Hepatocyte (in vitro differentiated cells): ENCODE measurements around the gene HPSE2. TPM values are rescaled to one million over a fixed set of nuclear protein-coding genes. Genes with fewer than 3 reads are reported as not detected.

Source experiments
- DNase-seq: peaks from one replicate; pipeline ENCODE4 v3.0.0-alpha.2; 2016; ENCODE audit warnings: low spot score
- H2AFZ ChIP-seq: fragments of 200-600 bp; sonication (generic); 2 replicates; pipeline ENCODE4 v1.6.0; 2016; ENCODE audit warnings: antibody characterized with exemption, mild to moderate bottlenecking
- H3K27ac ChIP-seq: fragments of 200-600 bp; sonication (generic); 2 replicates; pipeline ENCODE4 v1.5.1; 2016; ENCODE audit warnings: mild to moderate bottlenecking
- H3K27me3 ChIP-seq: fragments of 200-600 bp; sonication (generic); 2 replicates; pipeline ENCODE4 v1.6.1; 2016
- H3K36me3 ChIP-seq: fragments of 200-600 bp; sonication (generic); replicated peaks from 2 replicates; pipeline ENCODE4 v1.5.1; 2016; ENCODE audit warnings: low read depth; ENCODE audit not compliant: insufficient read depth
- H3K4me1 ChIP-seq: fragments of 200-600 bp; sonication (generic); 2 replicates; pipeline ENCODE4 v1.5.1; 2016; ENCODE audit warnings: mild to moderate bottlenecking, moderate library complexity; ENCODE audit not compliant: insufficient read depth
- H3K4me2 ChIP-seq: fragments of 200-600 bp; sonication (generic); 2 replicates; pipeline ENCODE4 v1.6.0; 2016
- H3K4me3 ChIP-seq: fragments of 200-600 bp; sonication (generic); 2 replicates; pipeline ENCODE4 v1.5.1; 2016; ENCODE audit warnings: mild to moderate bottlenecking
- H3K79me2 ChIP-seq: fragments of 200-600 bp; sonication (generic); 2 replicates; pipeline ENCODE4 v1.6.0; 2017; ENCODE audit warnings: mild to moderate bottlenecking
- H3K9me2 ChIP-seq: fragments of 200-600 bp; sonication (generic); replicated peaks from 2 replicates; pipeline ENCODE4 v1.6.0; 2017; ENCODE audit warnings: mild to moderate bottlenecking; ENCODE audit not compliant: insufficient read depth
- H3K9me3 ChIP-seq: fragments of 200-600 bp; sonication (generic); 2 replicates; pipeline ENCODE4 v1.5.1; 2016; ENCODE audit warnings: low read depth, mild to moderate bottlenecking
- H4K20me1 ChIP-seq: fragments of 200-600 bp; sonication (generic); 2 replicates; pipeline ENCODE4 v1.6.0; 2016; ENCODE audit warnings: mild to moderate bottlenecking; ENCODE audit not compliant: insufficient read depth, poor library complexity, severe bottlenecking
- CTCF ChIP-seq: fragments of 200-600 bp; sonication (generic); IDR thresholded peaks from 2 replicates; pipeline ENCODE4 v1.5.1; 2016; ENCODE audit warnings: antibody characterized with exemption, mild to moderate bottlenecking; ENCODE audit not compliant: poor library complexity
- EZH2 ChIP-seq: fragments of 200-600 bp; sonication (generic); IDR thresholded peaks from 2 replicates; pipeline ENCODE4 v1.6.1; 2016; ENCODE audit warnings: antibody characterized with exemption, mild to moderate bottlenecking, borderline replicate concordance
- EZH2phosphoT487 ChIP-seq: fragments of 200-600 bp; sonication (generic); IDR thresholded peaks from one replicate; pipeline ENCODE4 v1.6.1; 2018; ENCODE audit warnings: antibody characterized with exemption, mild to moderate bottlenecking, low read depth, moderate library complexity; ENCODE audit not compliant: unreplicated experiment, severe bottlenecking
- WGBS: methylation state at CpG from one replicate; pipeline ENCODE4 v1.1.6; 2016; ENCODE audit warnings: low lambda C conversion rate; ENCODE audit errors: missing lambda C conversion rate; 5-methylcytosine and 5-hydroxymethylcytosine counted together
- polyA plus RNA-seq: library from polyadenylated mRNA; unstranded; fragments of >200 nt; fragmentation: Nextera tagmentation; extraction: Ambion mirVana; gene quantifications from 2 replicates; pipeline ENCODE4 v1.2.1, GENCODE V29; 2016
- total RNA-seq: library from RNA; depleted of rRNA; stranded (reverse); fragments of >200 nt; gene quantifications from 2 replicates; pipeline ENCODE4 v1.2.3, GENCODE V29; 2014

The HPSE2 gene
- total and polyA plus RNA-seq, 2 experiments from 2014 or later = 3.7 to 5.7 TPM

GRCh38 chr10:98687685-98688084 is 548.0 kb downstream of the HPSE2 start:
- H3K9me2 ChIP-seq = no peaks in the 10 kb centered on the region
- H3K79me2 ChIP-seq = no peaks in the 10 kb centered on the region
- H3K4me1 ChIP-seq = no peaks in the 10 kb centered on the region
- no peaks in the 10 kb centered on the region for H3K27me3 ChIP-seq
- H4K20me1 ChIP-seq = no peaks in the 10 kb centered on the region
- no peaks in the 10 kb centered on the region for H3K36me3 ChIP-seq
- H3K4me2 ChIP-seq = no peak overlapping the region
- no peak overlapping the region for H3K4me3 ChIP-seq
- H2AFZ ChIP-seq = no peak overlapping the region
- no peak for DNase-seq
- peaks cover 4% of the 10 kb centered on the region for H3K9me3 ChIP-seq
- no peak overlapping the region for H3K27ac ChIP-seq
- no peak for TF ChIP-seq EZH2
- TF ChIP-seq EZH2phosphoT487 = no peak
- TF ChIP-seq CTCF = no peak
- 54% methylated on average over 1 of the region's 1 CpG for WGBS

GRCh38 chr10:98684019-98684899 is 551.4 kb downstream of the HPSE2 start:
- no peak for TF ChIP-seq CTCF
- no peak for TF ChIP-seq EZH2phosphoT487
- no peak for TF ChIP-seq EZH2
- Histone ChIP-seq H4K20me1 (no peaks in the 10 kb centered on the region), H3K4me1 (no peaks in the 10 kb centered on the region), H3K4me2 (no peak overlapping the region), H3K9me3 (peaks cover 4% of the 10 kb centered on the region), H3K36me3 (no peaks in the 10 kb centered on the region), H3K9me2 (no peaks in the 10 kb centered on the region), H2AFZ (no peak overlapping the region), H3K27ac (no peak overlapping the region), H3K27me3 (no peaks in the 10 kb centered on the region), H3K4me3 (no peak overlapping the region), H3K79me2 (no peaks in the 10 kb centered on the region)
- WGBS = 41% methylated on average over 3 of the region's 3 CpGs
- no peak for DNase-seq

DNA sequence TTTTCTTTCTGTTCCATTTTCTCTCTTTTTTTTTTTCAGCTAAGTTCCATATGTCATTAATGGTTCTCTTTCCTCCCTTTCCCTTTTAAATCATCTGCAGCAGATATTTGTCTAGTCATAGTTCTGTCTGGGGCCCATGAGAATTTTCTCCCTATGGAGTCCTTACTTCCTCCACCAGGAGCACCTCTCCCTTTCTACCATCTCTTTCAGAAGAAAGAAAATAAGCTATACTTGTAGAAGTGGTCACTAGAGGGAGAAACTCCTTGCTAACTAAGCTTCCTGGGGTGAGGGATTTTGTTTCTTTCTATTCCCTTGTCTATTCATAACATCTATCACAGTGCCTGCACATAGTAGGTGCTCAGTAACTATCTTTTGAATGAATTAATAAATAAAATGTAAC is 558.8 kb downstream of the HPSE2 start:
- Histone ChIP-seq H4K20me1 (no peaks in the 10 kb centered on the region), H3K9me2 (no peaks in the 10 kb centered on the region), H3K4me3 (no peak overlapping the region), H3K4me1 (no peaks in the 10 kb centered on the region), H3K27me3 (no peaks in the 10 kb centered on the region), H2AFZ (no peak overlapping the region), H3K9me3 (no peaks in the 10 kb centered on the region), H3K36me3 (no peaks in the 10 kb centered on the region), H3K4me2 (no peak overlapping the region), H3K27ac (no peak overlapping the region), H3K79me2 (no peaks in the 10 kb centered on the region)
- DNase-seq = no peak
- TF ChIP-seq CTCF (no peak), EZH2phosphoT487 (no peak), EZH2 (no peak)
